Endothelial cell of hepatic sinusoid (primary cell): ENCODE data around the gene TUT4.

ENCODE experiments used
- in situ Hi-C: cut with HindIII; loops from 2 replicates; pipeline ENCODE4 v1.10.0; 2017; ENCODE audit warnings: low sequenced_read_pairs

The TUT4 gene

GRCh38 chr1:52572387-52572786 lies 19.5 kb upstream of the TUT4 start:
- in situ Hi-C loops, result loop anchor here (5.0 kb wide), 1 partner anchor 105 kb away; no protein-coding TSS in a partner anchor

- in situ Hi-C loops, result loop anchor here (5.0 kb wide), 1 partner anchor 106 kb away; no protein-coding TSS in a partner anchor
Observed at GRCh38 chr1:52571783-52572182, 18.9 kb upstream of the TUT4 start.

GRCh38 chr1:52569449-52570210 lies 16.7 kb upstream of the TUT4 start:
- in situ Hi-C loops, result loop anchor here (5.0 kb wide), 1 partner anchor 108 kb away; no protein-coding TSS in a partner anchor

GRCh38 chr1:52567943-52568342 lies 15.1 kb upstream of the TUT4 start:
- in situ Hi-C loops, result no loop called here

GRCh38 chr1:52562766-52563165 lies 9.9 kb upstream of the TUT4 start:
- in situ Hi-C loops, result no loop called here

GRCh38 chr1:52559875-52560274 lies 7.0 kb upstream of the TUT4 start:
- in situ Hi-C loops, result no loop called here

GRCh38 chr1:52558941-52559340 lies 6.0 kb upstream of the TUT4 start:
- in situ Hi-C loops, result no loop called here

GRCh38 chr1:52556641-52557360 lies 3.9 kb upstream of the TUT4 start:
- in situ Hi-C loops, result no loop called here

- in situ Hi-C loops, result no loop called here
Observed at GRCh38 chr1:52554756-52555155, 1.9 kb upstream of the TUT4 start.

- in situ Hi-C loops, result no loop called here
Observed at GRCh38 chr1:52554267-52554640, 1.4 kb upstream of the TUT4 start.

- in situ Hi-C loops, result no loop called here
Observed at GRCh38 chr1:52553362-52554266, 722 bp upstream of the TUT4 start.

GRCh38 chr1:52552236-52552504 lies 722 bp downstream of the TUT4 start:
- in situ Hi-C loops, result no loop called here

GRCh38 chr1:52551507-52552235 lies 1.2 kb downstream of the TUT4 start:
- in situ Hi-C loops, result no loop called here

GRCh38 chr1:52550447-52550846 lies 2.4 kb downstream of the TUT4 start:
- in situ Hi-C loops, result no loop called here

GRCh38 chr1:52549267-52549666 lies 3.6 kb downstream of the TUT4 start:
- in situ Hi-C loops, result no loop called here

GRCh38 chr1:52546852-52547251 lies 6.0 kb downstream of the TUT4 start:
- in situ Hi-C loops, result no loop called here

GRCh38 chr1:52544665-52545525 lies 8.0 kb downstream of the TUT4 start:
- in situ Hi-C loops, result no loop called here

- in situ Hi-C loops, result no loop called here
Observed at GRCh38 chr1:52542085-52542688, 10.7 kb downstream of the TUT4 start.

GRCh38 chr1:52534928-52535764 lies 17.7 kb downstream of the TUT4 start:
- in situ Hi-C loops, result no loop called here
